HG03064 (cell line): ENCODE data around the gene ZIC4.

ENCODE experiments used
- ATAC-seq: cut with Tn5 transposase; IDR thresholded peaks from one replicate; pipeline ENCODE4 v1.9.1; 2021; ENCODE audit warnings: low read depth; ENCODE audit not compliant: unreplicated experiment

The ZIC4 gene

DNA sequence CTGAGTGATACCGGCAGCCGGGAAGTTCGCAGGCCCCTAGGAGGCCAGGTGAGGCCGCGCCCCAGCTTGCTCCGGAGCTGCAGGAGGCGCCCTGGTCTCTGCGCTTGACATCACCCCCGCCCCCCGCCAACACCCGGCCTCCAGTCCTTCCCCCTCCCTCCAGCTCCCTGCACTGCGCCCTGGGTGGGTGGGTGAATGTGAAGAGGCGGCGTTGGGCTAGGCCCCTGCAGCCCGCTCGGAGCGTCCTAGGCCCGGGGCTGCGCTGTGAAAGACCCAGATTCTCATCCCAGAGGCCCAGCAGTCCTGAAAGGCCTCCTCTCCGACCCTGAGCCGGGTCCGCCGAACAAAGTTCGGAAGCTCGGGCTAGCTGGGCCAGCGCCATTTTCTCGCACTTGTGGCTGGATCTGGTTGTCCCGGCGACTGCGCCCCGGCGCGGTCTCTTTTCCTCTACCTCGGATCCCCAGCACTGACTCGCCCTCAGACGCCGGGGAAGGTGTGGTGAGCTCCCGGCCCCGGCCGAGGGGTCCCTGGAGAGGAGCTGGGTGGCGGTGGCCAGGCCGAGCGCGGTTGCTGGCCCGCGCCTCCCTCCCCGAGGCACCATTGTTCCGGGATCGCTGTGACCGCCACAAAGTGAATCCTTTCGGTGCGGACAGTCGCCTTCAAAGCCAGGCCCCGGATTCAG, 12.9 kb downstream of the ZIC4 start:
- ATAC-seq: no peak

DNA sequence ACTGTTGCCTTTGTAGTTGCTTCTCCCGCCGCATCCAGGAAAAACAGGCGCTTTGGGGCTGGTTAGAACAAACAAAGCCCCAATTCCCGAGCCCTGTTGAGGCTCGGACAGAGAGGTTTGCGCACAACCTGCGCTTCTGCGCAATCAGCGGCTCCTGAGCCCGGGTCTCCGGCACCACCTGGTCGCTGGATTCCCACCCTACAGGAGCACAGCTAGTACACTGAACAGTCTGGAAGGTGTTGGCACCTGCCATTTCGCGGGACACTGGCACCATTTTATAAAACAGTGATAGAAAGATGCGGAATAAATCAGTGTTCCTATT, 13.8 kb downstream of the ZIC4 start:
- no peak for ATAC-seq

DNA sequence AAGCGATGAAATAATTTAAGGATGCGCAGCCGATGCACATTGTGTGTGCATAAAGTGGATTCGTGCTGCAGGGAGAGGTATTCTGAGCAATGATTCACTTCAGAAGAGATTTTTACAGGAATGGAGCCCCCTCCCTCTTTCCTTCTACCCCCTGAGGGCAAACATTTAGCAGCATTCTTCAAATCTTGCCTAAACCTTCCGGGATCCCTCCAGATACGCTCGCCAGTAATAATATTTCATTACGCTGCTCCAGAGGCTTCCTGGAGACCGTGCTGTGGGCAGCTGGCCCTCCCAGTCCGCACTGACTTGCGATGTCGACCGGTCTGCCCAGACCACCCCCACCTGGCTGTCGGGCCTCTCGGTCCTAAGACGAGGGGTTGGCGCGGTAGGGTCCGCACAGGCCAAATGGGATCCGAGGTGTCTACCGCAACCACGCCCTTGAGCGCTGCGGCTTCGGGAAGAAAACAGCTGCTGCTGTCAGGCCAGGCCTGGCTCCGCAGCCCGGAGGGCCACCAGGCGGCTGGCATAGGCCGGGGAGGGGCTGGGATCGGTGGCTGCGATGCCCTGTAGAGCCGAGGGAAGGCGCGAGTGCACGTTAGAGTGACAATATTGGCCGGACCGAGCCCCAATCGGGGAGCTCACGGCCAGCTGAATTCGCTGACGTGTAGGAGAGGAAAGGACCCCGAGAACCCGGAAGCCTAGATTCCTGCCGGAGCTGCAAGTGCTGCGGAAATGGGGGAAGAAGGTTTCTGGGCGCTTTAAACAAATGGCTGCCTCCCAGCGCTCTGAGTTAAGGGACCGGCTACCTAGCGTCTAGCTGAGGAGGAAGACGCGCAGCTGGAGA, 14.3 kb downstream of the ZIC4 start:
- no peak for ATAC-seq

DNA sequence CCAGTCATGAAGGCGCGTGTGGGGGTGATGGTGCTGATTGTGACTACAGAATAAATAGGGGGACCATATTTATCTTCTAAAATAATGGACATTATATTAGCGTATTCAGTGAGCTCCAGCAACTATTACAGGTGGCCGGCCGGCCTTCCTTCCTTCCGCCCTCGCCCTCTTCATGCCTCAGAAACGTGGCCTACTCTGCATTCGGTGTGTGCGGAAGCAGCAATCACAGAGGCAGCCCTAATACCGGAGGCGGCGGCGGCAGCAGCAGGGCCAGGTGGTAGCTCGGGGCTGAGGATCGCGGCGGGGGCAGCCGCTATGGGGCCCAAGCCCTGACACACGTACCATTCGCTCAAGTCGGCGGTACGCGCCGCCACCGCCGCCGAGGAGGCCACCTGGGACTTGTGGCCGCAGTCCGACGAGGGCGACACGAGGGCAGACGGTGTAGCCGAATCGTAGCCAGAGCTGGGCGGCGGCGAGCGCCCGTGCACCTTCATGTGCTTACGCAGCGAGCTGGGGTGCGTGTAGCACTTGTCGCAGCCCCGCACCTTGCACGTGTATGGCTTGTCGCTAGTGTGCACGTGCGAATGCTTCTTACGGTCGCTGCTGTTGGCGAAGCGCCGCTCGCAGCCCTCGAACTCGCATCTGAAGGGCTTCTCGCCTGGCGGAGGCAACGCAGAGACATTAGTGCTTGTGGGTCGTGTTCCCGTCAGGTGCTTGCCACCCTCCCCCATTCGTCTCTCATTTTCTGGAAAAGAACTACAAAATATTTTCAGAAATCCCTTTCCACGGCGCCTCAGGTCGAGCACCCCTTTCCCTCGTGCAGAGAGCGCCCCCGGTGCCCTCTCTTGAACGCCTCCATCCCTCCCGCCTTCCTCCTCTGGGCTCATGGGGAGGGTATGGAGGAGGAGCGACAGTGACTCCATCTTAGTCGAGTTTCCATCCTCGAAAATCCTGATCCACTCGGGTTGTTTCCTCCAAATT, 15.5 kb downstream of the ZIC4 start:
- ATAC-seq: no peak

DNA sequence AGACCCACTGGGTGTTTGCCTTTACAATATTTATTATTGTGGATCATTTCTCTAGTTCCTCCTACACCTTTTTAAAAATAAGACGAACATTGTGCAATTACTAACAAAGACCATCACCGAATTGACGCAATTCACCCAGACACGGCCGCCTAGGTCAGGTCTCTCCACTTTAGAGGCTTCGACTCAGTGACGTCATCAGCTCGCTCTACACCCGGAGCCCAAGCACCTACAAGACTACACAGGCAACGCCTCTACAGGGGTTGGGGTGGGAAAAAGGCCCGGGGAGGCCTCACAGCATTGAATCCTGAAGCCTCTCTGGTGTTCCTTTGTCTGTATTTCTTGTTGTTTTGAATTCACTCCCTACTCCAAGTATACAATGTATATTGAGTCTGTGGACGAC, 16.6 kb downstream of the ZIC4 start:
- no peak for ATAC-seq

DNA sequence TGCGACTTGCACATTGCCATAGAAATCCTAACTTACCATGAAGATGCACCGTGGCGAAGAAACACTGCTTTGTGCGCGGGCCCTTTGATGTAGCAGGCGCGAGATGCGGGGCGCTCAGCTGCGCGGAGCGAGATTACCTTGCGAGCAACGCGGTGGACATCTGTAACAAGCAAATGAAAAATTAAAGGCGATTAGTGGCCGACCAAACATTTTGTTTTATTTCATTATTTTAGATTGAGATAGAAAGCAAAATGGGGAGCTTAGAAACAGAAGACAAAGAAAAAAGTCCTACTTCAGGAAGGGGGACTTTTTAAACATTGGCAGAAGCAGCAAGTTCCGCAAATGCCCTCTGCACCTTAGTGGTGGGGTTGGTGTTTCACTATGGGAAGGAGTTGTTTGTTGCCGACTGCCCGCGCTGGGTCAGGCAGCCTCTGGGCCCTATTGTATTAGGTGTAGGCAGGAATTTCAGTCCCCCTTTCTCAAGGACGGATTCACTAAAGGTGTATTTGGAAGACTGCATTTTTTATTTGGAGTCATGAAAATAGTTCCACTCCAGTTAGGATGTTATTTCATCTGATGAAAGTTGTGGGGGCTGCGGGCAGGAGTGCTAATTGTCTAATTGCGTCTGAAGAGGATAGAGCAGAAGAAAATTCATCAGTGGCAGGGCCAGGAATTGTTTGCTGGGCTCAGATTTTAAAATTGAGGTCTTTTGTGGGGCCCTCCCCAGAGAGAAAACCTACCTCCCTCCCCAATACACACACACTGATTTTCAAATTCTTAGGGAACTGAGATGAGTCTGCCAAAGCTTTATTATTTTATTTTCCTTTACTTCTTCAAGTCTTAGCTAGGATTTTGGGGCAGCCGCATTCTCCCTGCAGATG, 17.4 kb downstream of the ZIC4 start:
- ATAC-seq: no peak

DNA sequence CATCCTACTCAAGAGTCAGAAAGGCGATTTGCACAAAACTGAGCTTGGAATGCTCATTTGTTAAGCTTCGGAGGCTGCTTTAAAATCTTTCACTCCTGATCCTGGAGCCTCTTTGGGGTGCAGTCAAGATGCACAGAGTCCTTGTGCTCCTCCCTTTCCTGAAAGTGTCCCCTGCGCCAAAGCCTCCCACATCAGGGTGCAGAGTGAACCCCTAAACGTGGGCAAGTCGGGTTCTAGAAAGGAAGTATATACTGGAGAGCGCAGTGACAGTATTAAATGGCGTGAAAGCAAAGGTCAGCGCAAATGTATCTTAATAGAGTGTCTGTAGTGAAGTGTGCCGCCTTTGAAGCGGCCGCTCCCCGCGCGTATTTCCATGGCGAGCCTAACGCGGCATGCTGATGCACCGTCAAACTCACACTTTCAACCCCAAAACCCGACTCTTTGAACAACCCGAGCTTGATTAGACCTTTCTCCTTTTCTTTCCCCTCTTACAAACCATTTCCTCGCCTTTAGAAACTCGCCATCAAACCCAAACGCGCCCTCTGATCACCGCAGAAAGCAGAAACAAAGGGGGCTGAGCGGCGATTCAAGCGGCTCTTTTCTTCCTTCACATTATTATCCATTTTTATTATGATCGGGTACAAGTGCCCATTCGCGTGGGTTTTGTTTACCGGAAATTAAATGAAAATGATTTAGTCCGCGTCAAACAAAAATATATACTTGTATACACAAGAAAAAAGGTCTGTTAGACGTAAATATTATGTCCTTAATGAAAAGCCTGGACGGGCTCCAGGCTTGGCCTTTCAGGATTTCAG, 18.3 kb downstream of the ZIC4 start:
- ATAC-seq: no peak

DNA sequence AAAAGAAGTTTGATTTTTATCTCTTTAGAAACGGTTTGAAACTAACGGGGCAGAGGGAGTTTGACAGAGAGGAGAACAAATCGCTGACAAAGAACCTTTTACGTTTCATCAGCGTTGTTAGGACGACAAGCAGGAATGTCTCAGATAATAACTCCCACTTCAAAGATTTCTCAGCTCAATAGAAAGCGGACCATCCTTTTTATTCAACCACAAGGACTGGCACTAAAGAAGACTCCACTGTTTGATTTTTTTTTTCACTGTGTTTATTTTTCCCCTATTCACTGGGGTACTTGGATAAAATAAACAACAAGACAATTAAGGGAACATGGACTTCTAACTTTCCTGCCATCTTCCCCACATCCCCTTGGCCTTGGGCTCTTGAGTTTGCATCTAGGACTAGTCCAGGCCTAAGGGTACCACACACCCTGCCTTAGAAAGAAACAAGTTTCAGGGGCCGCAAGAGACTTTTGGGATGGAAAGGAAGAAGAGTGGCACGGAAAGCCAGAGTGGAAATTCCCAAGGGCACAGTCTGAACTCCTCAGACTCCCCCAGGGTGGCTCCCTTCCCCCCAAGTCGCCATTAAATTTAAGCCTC, 19.0 kb downstream of the ZIC4 start:
- ATAC-seq: no peak

DNA sequence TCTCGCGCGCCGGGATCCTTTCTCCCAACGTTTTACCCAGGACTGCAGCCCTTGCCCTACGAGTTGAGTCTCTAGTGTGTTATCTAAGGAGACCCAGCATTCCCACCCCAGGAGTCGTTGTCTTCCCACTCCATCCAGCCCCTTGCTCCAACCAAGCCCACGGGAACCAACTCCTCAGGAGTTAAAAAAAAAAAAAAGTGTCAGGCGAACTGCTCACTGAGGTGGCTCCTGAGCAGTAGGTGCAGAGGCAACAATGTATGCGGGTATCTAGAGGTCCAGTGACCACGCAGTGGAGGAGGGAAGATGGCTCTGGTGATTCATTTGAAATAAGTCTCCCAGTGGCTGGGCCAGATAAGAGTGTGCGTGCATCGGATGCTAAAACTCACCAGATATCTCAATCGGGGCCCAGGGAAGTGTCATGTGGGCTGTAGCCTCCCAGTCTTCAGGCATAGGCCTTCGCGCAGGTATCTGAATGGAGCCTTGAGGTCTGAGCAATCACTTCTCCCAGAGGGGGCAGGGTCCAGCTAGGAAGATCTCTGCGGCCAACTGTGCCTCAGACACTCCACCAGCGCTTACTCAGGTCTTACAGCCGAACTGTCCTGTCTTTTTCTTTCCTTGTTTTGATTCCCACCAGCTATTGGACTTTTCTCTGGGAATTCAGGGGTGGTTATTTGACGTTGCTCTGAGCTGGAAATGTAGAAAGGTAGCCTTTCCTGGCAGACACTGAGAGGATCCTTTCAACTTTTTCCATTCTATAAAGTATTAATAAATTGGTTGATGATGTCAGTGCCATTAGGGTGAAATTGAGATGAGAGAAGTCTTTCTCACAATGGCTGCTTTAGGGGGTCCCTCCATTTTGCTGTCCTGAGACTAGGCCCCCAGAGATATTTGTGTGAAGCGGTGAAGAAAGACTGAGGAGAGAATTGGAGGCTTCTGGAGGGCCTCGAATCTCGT, 21.0 kb downstream of the ZIC4 start:
- ATAC-seq: no peak

DNA sequence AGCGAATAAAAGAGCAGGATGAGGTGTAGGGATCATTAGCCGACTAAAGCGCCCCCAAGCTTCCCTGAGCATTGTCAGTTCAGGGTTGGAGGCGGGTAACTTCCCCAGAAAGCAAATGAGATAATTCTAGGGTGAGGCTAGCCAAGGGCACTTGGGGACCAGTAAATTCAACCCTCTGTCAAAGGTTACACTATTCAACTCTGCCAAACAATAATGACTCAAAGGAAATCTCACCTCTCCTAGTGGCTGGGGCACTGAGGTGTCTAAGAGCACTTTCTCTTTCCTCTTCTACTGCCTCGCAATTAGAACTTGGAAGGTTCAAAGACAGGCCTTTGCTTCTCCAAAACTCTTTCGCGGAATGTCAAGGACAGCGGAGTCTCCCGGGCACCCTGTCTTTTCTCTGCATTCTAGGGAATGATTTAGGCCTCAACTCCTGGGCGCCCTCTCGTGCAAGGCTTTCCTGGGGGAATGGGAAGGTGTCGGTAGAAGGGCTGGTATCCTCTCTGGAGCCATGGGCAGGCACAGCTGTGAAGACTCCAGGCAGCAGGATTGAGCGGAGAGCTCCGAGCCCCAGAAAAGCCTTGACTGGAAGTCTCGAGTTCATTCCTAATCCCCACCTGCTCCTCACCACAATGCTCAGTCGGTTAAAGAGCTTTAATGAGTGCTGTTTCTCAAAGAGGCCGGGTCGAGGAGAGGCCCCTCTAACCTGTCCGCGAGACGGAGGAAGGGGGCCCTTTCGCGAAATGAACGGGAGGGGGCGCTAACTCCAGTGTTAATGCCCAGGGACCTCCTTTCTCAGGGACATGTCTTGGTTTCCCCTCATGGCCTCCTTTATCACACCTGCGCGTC, 21.9 kb downstream of the ZIC4 start:
- ATAC-seq: no peak

DNA sequence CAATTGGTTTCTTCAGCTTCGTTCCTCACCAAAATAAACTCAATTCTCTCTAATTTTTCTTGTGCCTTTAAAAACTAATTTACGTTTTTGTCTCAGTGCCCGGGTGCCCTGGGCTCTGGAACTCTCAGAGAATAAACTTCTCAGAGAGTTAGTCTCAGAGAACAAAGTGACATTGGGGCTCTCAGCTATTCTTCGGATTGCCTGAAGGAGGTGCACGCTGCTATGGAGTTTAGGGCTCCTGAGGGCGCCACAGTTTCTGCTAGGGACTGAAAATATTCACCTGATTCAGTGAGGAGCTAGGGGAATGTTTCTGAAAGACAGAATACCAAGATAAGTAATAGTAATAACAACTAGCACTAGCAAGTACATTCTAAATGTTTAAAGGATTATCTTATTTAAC, 22.7 kb downstream of the ZIC4 start:
- no peak for ATAC-seq

DNA sequence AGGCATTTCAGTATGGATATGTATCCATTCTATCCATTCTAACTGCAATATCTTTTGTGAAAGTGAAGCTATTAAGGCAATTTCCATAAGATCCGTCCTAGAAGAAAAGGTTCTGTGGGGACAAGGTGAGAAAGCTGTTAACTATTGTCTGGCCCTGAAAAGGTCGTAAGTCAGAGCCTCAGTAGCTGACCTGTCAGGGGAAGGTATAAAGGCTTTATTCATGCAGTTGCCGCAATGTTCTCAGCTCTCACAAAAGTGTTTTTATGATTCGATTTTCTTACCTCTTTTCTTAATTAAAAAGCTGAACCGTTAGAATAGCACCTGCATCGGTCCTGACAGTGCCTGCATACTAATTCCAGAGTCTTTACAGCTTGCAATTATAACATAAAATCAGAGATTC, 24.7 kb downstream of the ZIC4 start:
- no peak for ATAC-seq

DNA sequence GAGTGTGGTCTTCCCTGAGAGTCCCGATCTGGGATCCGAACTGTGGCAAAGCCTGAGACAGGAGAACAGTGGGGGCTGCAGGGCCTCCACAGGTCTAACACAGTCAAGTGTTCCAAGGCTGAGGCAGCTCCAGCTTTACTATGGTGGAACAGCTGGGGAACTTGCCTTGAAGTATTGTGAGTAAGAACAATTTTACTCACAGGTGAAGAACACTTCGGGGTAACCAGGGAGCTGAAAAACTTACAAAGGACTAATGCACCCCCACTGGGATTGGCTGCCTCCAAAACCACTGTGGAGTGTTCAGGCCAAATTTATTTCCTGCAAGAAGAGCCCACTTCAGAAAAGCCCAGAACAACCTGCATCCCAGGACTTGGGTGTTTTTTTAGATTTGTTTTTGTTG, 25.4 kb downstream of the ZIC4 start:
- ATAC-seq: no peak

DNA sequence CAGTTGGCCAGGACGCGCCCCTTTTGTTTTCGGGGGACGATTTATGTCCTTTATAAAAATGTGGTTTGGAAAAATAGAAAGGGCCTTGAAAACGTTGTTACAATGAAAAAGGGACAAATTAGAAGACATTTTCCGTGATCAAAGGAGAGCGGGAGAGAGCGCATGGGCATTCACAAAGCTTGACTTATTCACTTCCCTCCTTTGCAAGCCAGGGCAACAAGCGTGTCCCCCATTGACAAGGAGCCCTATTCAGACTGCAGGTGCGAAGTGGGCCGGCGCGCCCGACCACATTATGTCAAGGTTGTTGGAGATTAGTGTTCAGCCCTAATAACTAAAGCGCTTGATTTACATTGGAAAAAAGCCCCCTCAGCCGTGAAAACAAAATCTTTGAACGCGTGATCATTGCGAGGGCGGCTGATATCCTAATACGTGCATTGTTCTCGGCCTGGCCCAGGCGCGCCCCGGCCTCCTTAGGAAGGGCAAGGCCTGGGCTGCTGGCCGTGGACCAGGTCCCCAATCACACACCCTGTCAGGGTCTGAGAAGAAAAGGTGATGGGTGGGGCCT, 25.9 kb downstream of the ZIC4 start:
- no peak for ATAC-seq

DNA sequence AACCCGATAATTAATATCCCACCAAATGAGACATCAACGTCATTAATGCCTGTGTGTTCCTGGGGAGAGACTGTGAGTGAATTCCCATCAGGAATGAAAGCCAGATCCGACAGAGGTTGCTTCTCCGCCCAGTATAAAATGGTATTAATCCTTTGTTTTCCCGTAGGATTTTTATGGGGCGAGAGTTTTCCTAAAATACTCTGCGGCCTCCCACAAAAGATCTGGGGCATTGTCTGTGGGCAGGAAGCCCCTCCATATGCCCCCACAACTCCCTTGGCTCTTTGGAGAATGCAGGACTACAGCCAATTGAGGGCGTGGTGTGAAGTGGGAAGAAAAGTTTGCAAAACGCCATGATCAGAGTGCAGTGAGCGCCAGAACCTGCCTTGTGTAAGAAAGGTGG, 26.7 kb downstream of the ZIC4 start:
- ATAC-seq: no peak

DNA sequence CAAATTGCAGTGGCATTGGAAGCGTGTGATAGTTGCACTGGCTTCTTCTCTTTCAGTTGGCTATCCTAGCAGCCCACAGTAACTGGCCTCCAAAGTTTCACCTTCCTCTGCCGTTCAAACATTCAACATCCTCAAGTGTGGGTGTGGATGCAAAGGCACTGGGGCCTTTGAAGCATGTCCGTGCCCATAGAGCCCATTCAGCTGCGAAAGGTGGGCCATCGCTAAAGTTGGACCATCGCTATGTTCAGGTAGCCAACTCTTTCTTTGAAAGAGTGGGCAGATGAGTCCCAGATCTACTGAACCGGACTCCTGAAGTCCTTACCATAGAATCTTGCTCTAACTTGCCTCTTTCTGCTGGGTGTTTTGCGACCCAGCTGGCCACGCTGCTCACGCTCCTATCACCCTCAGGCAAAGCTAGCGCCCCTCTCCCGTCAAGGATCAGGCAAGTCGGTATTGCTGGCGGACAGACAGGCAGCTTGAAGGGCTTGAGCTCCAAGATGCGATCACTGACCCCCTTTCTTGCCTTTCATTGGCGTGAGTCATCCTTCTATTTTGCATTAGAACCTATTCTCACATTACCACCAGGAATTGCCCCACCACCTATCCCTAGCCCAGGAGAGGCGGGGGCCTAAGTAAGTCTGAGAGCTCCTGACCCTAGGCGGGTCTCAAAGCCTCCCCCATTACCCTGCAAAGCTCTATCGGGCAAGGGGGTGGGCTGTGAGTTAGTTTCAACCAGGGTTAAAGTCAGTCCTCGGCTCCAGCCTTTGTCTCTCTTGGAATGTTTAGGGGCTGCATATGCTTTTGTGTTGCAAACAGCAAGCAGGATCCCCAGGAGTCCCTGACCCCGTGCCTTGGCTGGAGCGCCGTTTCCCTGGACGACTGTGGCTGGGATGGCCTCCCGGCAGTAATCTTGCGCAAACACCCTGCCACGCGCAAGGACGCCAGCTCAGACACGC, 28.7 kb downstream of the ZIC4 start:
- no peak for ATAC-seq
